ENCODE results near the gene CYS1. TPM values are rescaled to one million over a fixed set of nuclear protein-coding genes. Genes with fewer than 3 reads are reported as not detected.

CYS1 gene
- total and polyA plus RNA-seq, 2 of the 13 experiments (the other 11 are each of a cell fraction or from before 2014, with no cell fraction given) = 0.04 TPM; not detected in 1

GRCh38 chr2:10097352-10098148 lies 17.3 kb upstream of the CYS1 start (continued):
- TF ChIP-seq PHF5A (CRISPR knock-in tag; IDR thresholded peaks at IDR 0.05; ENCODE audit: low read depth, unreplicated experiment) (no peak), HMGXB3 (CRISPR knock-in tag; IDR thresholded peaks at IDR 0.05; ENCODE audit: borderline replicate concordance) (0 out of 2 replicates have a peak, but pooled peaks have one; percentile 30), ETV5 (CRISPR knock-in tag; IDR thresholded peaks at IDR 0.05; ENCODE audit: borderline replicate concordance) (no peak), NAIF1 (CRISPR knock-in tag; IDR thresholded peaks at IDR 0.05; ENCODE audit: borderline replicate concordance) (no peak), PITX1 (CRISPR knock-in tag; IDR thresholded peaks at IDR 0.05) (0 out of 2 replicates have a peak, but pooled peaks have one; percentile 48), ZNF564 (CRISPR knock-in tag; IDR thresholded peaks at IDR 0.05) (no peak), PATZ1 (CRISPR knock-in tag; IDR thresholded peaks at IDR 0.05) (peak; percentile 58), ZNF687 (CRISPR knock-in tag; IDR thresholded peaks at IDR 0.05) (peak; percentile 50), TCF7 (IDR thresholded peaks at IDR 0.05; ENCODE audit: low read depth) (no peak), NFATC3 (CRISPR knock-in tag; IDR thresholded peaks at IDR 0.05) (no peak), SKI (IDR thresholded peaks at IDR 0.05; ENCODE audit: partially characterized antibody) (no peak), ZNF546 (CRISPR knock-in tag; conservative IDR thresholded peaks at IDR 0.05) (no peak), ZBTB38 (CRISPR knock-in tag; IDR thresholded peaks at IDR 0.05) (no peak), MATR3 (CRISPR knock-in tag; IDR thresholded peaks at IDR 0.05) (no peak), SRSF1 (optimal IDR thresholded peaks at IDR 0.05; ENCODE audit: low read depth, low read length) (no peak), ZFP90 (CRISPR knock-in tag; IDR thresholded peaks at IDR 0.05; ENCODE audit: borderline replicate concordance) (no peak), MYNN (CRISPR knock-in tag; IDR thresholded peaks at IDR 0.05; ENCODE audit: low read depth) (no peak), ZSCAN31 (CRISPR knock-in tag; IDR thresholded peaks at IDR 0.05; ENCODE audit: low read depth) (0 out of 2 replicates have a peak, but pooled peaks have one; percentile 30), RFXAP (CRISPR knock-in tag; IDR thresholded peaks at IDR 0.05; ENCODE audit: borderline replicate concordance) (no peak)

Measured in HepG2 (cell line).